Mucosa of stomach (tissue), 1 donor: Measurements from ENCODE around the gene ALG3.
"Not testable (repeated sequence)": the region's sequence is repeated elsewhere in the genome, so short reads cannot be mapped to it uniquely, and the experiment has no call there.

ENCODE experiments used
- H3K27me3 ChIP-seq: one replicate; pipeline ENCODE4 v1.7.0; 2013; ENCODE audit warnings: mild to moderate bottlenecking, low read length; ENCODE audit not compliant: control insufficient read depth, insufficient read depth
- H3K36me3 ChIP-seq: one replicate; pipeline ENCODE4 v1.7.0; 2013; ENCODE audit warnings: low read length; ENCODE audit not compliant: control insufficient read depth, insufficient read depth
- H3K4me1 ChIP-seq: one replicate; pipeline ENCODE4 v1.7.0; 2013; ENCODE audit warnings: mild to moderate bottlenecking, low read length; ENCODE audit not compliant: control insufficient read depth, insufficient read depth
- H3K4me3 ChIP-seq: one replicate; pipeline ENCODE4 v1.7.0; 2013; ENCODE audit warnings: low read length
- H3K9ac ChIP-seq: one replicate; pipeline ENCODE4 v1.7.0; 2013; ENCODE audit warnings: mild to moderate bottlenecking, low read length, moderate library complexity
- H3K9me3 ChIP-seq: one replicate; pipeline ENCODE4 v1.7.0; 2013; ENCODE audit warnings: mild to moderate bottlenecking, low read length, moderate library complexity; ENCODE audit not compliant: control insufficient read depth
- donor health status: Pancreatic carcinoma.

ALG3 gene

GRCh38 chr3:184275961-184276910 is 27.5 kb upstream of the ALG3 start, which contains the start of gene ECE2:
TSS of gene ECE2 (plus strand) at chr3:184276022. CDS start at chr3:184276154, 132 bp downstream.
- Histone ChIP-seq H3K4me3 (no peak within 1 kb of the TSS), H3K36me3 (no peaks in the 10 kb centered on the region), H3K27me3 (peaks cover 31% of the 10 kb centered on the region), H3K9me3 (no peaks in the 10 kb centered on the region), H3K4me1 (no peaks in the 10 kb centered on the region), H3K9ac (no peak within 1 kb of the TSS)

DNA sequence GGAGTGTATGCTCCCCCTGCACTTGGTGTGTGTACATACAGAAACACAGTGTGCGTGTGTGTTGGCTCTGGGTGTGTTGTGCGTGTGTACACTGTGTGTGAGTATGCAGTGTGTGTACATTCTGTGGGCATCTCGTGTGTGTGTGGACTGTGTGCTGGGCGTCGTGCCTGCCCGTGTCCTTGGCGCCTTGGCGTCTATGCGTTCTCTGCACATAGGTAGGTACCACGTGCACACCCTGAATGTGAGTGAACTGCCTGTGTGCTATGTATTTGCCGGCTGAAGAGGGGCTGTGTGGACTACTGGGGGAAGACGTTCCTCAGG is 26.6 kb upstream of the ALG3 start:
- Histone ChIP-seq H3K27me3 (peaks cover 31% of the 10 kb centered on the region), H3K4me3 (no peak overlapping the region), H3K9me3 (no peaks in the 10 kb centered on the region), H3K9ac (no peak overlapping the region), H3K36me3 (no peaks in the 10 kb centered on the region), H3K4me1 (no peaks in the 10 kb centered on the region)

GRCh38 chr3:184272269-184272668 is 23.5 kb upstream of the ALG3 start:
- Histone ChIP-seq H3K4me3 (no peak overlapping the region), H3K27me3 (peaks cover 25% of the 10 kb centered on the region), H3K9me3 (no peaks in the 10 kb centered on the region), H3K9ac (no peak overlapping the region), H3K4me1 (no peaks in the 10 kb centered on the region), H3K36me3 (no peaks in the 10 kb centered on the region)

GRCh38 chr3:184267249-184267648 is 18.5 kb upstream of the ALG3 start:
- not testable (repeated sequence) for H3K9me3 ChIP-seq, H3K36me3 ChIP-seq, H3K9ac ChIP-seq, H3K4me1 ChIP-seq, H3K4me3 ChIP-seq
- peaks cover 17% of the 10 kb centered on the region for H3K27me3 ChIP-seq

DNA sequence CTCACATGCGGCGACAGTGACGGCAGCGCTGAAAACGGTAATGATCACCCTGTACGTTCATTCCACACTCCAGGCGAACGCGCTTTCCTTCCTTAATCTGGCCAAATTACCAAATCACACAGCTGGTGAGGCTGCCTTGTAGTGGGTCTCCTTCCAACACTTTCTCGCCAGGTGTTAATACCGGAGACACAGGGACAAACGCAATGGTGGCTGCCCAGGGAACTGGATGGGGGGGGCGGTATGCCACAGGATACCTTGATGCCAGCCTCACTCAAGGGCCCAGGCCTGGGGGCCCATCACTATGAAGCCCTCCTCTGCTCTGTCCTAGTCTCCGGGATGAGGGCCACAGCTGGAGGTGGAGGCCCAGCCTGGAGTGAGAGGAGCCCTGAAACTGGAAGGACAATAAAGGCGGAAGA is 14.0 kb upstream of the ALG3 start:
- H3K4me1 ChIP-seq, result peaks cover 16% of the 10 kb centered on the region
- no peak overlapping the region for H3K9ac ChIP-seq
- H3K36me3 ChIP-seq, result no peaks in the 10 kb centered on the region
- peaks cover 43% of the 10 kb centered on the region for H3K27me3 ChIP-seq
- no peak overlapping the region for H3K4me3 ChIP-seq
- H3K9me3 ChIP-seq, result no peaks in the 10 kb centered on the region

DNA sequence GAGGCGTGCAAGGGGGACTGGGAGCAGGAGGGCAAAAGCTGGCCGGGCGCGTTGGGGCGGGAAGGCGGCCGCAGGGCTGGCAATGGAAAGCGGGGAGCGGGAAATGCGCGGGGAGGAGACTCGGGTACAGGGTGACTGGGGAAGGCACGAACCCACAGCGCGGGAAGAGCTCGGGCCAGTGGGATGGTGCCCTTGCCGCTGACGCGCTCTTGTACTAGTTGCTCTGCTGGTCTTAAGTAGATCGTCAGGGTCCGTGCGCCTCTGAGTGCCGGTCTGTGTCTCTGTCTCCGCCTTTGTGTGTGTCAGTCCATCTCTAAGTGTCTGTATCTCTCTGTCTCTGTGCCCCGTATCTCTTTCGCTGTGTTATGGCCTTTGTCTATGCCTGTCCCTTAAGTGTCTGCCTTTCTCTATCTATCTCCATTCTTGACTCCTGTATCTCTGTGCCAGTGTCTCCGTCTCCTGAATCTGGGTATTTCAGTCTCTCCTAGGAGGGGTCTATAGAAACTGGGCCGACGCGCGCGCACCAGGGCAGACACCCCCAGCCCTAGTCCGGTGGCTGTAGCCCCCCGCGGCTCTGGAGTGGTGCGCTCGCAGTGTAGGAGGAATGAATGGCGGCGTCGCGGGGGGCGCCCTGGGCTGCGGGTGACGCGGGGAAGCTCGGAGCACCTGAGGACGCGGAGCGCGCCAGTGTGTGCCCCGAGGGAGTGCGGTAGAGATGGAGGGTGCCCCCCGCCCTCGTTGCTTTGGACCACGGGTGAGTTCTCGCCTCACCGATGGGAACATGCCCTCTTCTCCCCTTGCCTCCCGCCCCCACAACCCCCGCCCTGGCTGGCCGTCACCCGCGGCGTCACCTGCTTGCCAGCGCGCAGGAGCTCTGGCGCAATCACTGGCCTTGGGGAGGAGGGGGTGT is 13.3 kb upstream of the ALG3 start:
- Histone ChIP-seq H3K36me3 (no peaks in the 10 kb centered on the region), H3K4me3 (no peak overlapping the region), H3K27me3 (peaks cover 43% of the 10 kb centered on the region), H3K9me3 (no peaks in the 10 kb centered on the region), H3K4me1 (peaks cover 16% of the 10 kb centered on the region), H3K9ac (no peak overlapping the region)

DNA sequence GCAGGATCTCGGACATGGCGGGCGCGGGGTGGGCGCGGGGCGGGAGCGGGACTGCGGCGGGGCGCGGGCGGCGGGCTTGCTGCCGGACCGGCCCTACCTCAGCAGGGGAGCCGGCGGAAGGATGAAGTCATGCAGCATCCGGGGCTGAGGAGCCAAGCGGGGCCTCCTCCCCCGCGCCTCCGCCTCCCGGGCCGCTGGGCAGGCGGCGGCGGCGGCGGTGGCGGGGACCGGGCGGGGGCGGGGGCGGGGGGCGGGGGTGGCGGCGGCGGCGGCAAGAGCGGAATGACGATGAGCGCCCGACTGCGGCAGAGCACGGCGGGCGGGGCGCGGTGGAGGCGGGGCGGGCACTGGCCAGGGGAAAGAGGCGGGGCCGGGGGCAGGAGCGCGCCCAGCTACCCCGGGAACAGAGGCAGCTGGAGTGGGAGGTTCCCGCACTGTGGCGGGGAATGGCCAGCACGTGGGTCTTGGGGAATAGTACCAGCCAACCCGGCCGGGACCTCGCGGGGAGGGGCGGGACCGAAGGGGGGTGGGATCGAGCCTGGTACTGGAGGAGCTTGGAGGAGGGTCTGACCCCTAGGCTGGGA is 12.6 kb upstream of the ALG3 start, which contains the start of gene CAMK2N2:
CAMK2N2 (minus strand) TSS at position 284 of the 584 bp plus-strand sequence; CDS start at position 16, 268 bp downstream.
- H3K9me3 ChIP-seq, result no peaks in the 10 kb centered on the region
- H3K4me3 ChIP-seq, result no peak within 1 kb of the TSS
- peaks cover 16% of the 10 kb centered on the region for H3K4me1 ChIP-seq
- H3K27me3 ChIP-seq, result peaks cover 43% of the 10 kb centered on the region
- H3K9ac ChIP-seq, result no peak within 1 kb of the TSS
- no peaks in the 10 kb centered on the region for H3K36me3 ChIP-seq

GRCh38 chr3:184260724-184261269 is 12.0 kb upstream of the ALG3 start:
- Histone ChIP-seq H3K9ac (no peak overlapping the region), H3K4me1 (peaks cover 16% of the 10 kb centered on the region), H3K4me3 (no peak overlapping the region)

GRCh38 chr3:184259878-184260723 is 11.3 kb upstream of the ALG3 start:
- peaks cover 43% of the 10 kb centered on the region for H3K27me3 ChIP-seq
- H3K9ac ChIP-seq, result no peak overlapping the region
- no peaks in the 10 kb centered on the region for H3K9me3 ChIP-seq
- H3K36me3 ChIP-seq, result no peaks in the 10 kb centered on the region
- H3K4me1 ChIP-seq, result peaks cover 16% of the 10 kb centered on the region
- H3K4me3 ChIP-seq, result no peak overlapping the region

More at GRCh38 chr3:184260724-184261269, 12.0 kb upstream of the ALG3 start:
- Histone ChIP-seq H3K9me3 (no peaks in the 10 kb centered on the region), H3K27me3 (peaks cover 43% of the 10 kb centered on the region), H3K36me3 (no peaks in the 10 kb centered on the region)

DNA sequence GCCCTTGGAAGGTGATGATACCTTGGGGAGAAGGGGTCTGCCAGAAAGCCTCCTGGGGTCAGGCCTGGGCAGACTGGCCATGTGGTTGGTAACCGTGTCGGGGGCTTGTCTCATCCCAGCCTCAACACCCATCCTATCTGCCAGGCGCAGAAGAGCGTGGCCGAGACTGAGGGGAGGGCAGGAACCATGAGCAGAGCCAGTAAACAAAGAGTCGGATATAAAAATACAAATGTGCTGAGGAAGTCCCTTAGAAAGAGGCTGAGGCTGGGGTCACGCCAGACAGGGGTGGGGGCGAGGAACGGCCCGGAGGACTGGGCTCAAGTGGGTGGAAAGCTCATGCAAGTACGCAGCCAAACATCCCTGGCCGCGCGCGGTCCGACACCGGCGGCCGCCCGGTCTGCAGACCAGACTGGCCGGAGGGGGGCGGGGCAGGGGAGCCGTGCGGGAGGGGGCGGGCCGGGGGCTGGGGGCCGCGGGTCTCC is 10.7 kb upstream of the ALG3 start:
- Histone ChIP-seq H3K9ac (no peak overlapping the region), H3K4me1 (peaks cover 16% of the 10 kb centered on the region), H3K9me3 (no peaks in the 10 kb centered on the region), H3K36me3 (no peaks in the 10 kb centered on the region), H3K4me3 (no peak overlapping the region), H3K27me3 (peaks cover 42% of the 10 kb centered on the region)

DNA sequence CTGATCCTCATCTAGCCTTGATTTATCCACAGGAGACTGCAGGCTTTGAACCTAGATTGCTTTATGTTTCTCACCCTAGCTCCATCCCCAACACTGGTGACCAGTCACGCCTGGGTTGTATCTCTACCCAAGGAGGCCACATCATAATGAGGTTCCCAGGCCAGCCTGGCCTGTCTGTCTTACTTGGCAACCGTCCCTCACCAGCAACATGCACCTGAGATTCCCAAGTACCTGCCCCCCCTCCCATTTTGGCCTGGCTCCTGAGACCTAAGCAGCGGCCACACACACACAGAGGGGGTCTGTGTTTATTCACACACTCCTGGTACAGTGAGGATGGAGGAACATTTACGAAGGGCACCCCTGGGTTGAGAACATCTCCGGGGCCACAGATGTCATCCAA is 10.2 kb upstream of the ALG3 start:
- H3K9ac ChIP-seq, result no peak overlapping the region
- peaks cover 16% of the 10 kb centered on the region for H3K4me1 ChIP-seq
- H3K9me3 ChIP-seq, result no peaks in the 10 kb centered on the region
- H3K36me3 ChIP-seq, result no peaks in the 10 kb centered on the region
- H3K4me3 ChIP-seq, result no peak overlapping the region
- H3K27me3 ChIP-seq, result peaks cover 40% of the 10 kb centered on the region
